Sigmoid colon (tissue), 7 donors: ENCODE results near the gene TSEN54. TPM values are rescaled to one million over a fixed set of nuclear protein-coding genes. Genes with fewer than 3 reads are reported as not detected.
A peak's percentile ranks its signal among the peaks of the same experiment; 100 is the strongest.

Source experiments
- DNase-seq: peaks from one replicate; pipeline ENCODE4 v3.0.0-alpha.2; 2019
- H3K27ac ChIP-seq, 4 donors: fragments of 200-600 bp; sonication (generic); one replicate each; pipeline ENCODE4 v1.5.1; 2016 to 2019; ENCODE audit warnings: mild to moderate bottlenecking in 1 of 4
- H3K27me3 ChIP-seq, 3 donors: fragments of 200-600 bp; sonication (generic); one replicate each; pipeline ENCODE4 v1.5.1; 2019; ENCODE audit warnings: mild to moderate bottlenecking in 1 of 3
- H3K36me3 ChIP-seq, 4 donors: fragments of 200-600 bp; sonication (generic); one replicate each; pipeline ENCODE4 v1.5.1; 2016 to 2019
- H3K4me1 ChIP-seq, 4 donors: fragments of 200-600 bp; sonication (generic); one replicate each; pipeline ENCODE4 v1.5.1; 2017 to 2019
- H3K4me3 ChIP-seq, 4 donors: fragments of 200-600 bp; sonication (generic); one replicate each; pipeline ENCODE4 v1.5.1; 2017 to 2019; ENCODE audit warnings: mild to moderate bottlenecking in 2 of 4, moderate library complexity in 1 of 4
- H3K9me3 ChIP-seq, 4 donors: fragments of 200-600 bp in 3 of 4; sonication (generic) in 3 of 4; one replicate each; pipeline versions ENCODE4 v1.5.1 to v1.6.1; 2013 to 2019
- EP300 ChIP-seq, 4 donors: sonication (generic); formaldehyde crosslinking; IDR thresholded peaks; one replicate each; pipeline ENCODE4 v1.6.1; 2017; ENCODE audit warnings: antibody characterized with exemption in 4 of 4
- POLR2A ChIP-seq, 2 donors: fragments of 450-650 bp; IDR thresholded peaks; one replicate each; pipeline ENCODE4 v1.6.1; 2016; ENCODE audit warnings: antibody characterized with exemption in 2 of 2, mild to moderate bottlenecking in 2 of 2, moderate library complexity in 2 of 2
- POLR2AphosphoS5 ChIP-seq, 4 donors: sonication (generic); formaldehyde crosslinking; IDR thresholded peaks; one replicate each; pipeline ENCODE4 v1.6.1; 2017; ENCODE audit warnings: antibody characterized with exemption in 4 of 4
- WGBS, 2 donors: extraction: QIAGEN DNeasy Blood & Tissue Kit; methylation state at CpG; one replicate each; pipeline ENCODE4 v1.1.7; 2013; 5-methylcytosine and 5-hydroxymethylcytosine counted together
- intact Hi-C: fragments of 100-400 bp; cut with DNase I; formaldehyde crosslinking; loops from one replicate; pipeline ENCODE4 v1.15.1; 2023
- polyA plus RNA-seq, 3 donors: library from polyadenylated mRNA; stranded (reverse); fragments of 200-250 nt; gene quantifications; one replicate each; pipeline ENCODE4 v1.2.3, GENCODE V29; 2013
- total RNA-seq, 4 donors: library from RNA; depleted of rRNA; stranded (reverse); fragments of >200 nt; gene quantifications; one replicate each; pipeline ENCODE4 v1.1.0, GENCODE V29; 2016
- TF ChIP-seq, protein P1 (sequence below), 4 experiments: fragments of 450-650 bp in 3 of 4; fragments of 200-600 bp in 1 of 4; IDR thresholded peaks; one replicate each; pipeline ENCODE4 v1.5.1; 2016 to 2019; ENCODE audit warnings: antibody characterized with exemption in 4 of 4, mild to moderate bottlenecking in 3 of 4, moderate library complexity in 2 of 4
- donor health status: healthy with polysubstance abuse.
- donor health status: Bipolar disorder and iron deficiency.
- donor health status: healthy.

The TSEN54 gene
- total and polyA plus RNA-seq, 7 donors, result 11.1 to 43.7 (median 25.3) TPM

DNA sequence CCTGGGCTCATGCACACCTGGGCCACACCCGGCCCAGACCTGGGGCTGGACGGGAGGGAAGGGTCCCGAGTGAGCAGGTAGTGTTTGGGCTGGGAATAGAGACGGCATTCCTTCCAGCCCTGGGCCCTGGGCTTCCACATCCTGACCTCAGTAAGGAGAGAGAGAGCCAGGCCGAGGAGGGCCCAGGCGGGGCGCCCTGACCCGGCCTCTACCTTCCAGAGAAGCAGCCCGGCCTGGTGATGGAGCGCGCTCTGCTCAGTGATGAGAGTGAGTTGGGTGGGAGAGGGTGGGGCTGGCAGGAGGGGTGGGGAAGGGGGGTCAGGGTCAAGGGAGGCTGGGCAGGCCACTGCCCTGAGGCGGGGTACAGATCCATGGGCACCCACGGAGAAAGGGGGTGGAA is 57.7 kb downstream of the TSEN54 start:
- no peaks in the 10 kb centered on the region for H3K9me3 ChIP-seq
- no peaks in the 10 kb centered on the region for H3K36me3 ChIP-seq
- 74 to 91% methylated on average over 13 of the region's 13 CpGs for WGBS, 2 donors
- DNase-seq, result peak; percentile 57
- no peak for TF ChIP-seq POLR2A (IDR thresholded peaks at IDR 0.05)
- no peak for TF ChIP-seq EP300 (IDR thresholded peaks at IDR 0.05)
- no peak for TF ChIP-seq POLR2AphosphoS5 (IDR thresholded peaks at IDR 0.05)
- TF ChIP-seq, protein P1, sequence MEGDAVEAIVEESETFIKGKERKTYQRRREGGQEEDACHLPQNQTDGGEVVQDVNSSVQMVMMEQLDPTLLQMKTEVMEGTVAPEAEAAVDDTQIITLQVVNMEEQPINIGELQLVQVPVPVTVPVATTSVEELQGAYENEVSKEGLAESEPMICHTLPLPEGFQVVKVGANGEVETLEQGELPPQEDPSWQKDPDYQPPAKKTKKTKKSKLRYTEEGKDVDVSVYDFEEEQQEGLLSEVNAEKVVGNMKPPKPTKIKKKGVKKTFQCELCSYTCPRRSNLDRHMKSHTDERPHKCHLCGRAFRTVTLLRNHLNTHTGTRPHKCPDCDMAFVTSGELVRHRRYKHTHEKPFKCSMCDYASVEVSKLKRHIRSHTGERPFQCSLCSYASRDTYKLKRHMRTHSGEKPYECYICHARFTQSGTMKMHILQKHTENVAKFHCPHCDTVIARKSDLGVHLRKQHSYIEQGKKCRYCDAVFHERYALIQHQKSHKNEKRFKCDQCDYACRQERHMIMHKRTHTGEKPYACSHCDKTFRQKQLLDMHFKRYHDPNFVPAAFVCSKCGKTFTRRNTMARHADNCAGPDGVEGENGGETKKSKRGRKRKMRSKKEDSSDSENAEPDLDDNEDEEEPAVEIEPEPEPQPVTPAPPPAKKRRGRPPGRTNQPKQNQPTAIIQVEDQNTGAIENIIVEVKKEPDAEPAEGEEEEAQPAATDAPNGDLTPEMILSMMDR (IDR thresholded peaks at IDR 0.05), result no peak
- H3K27ac ChIP-seq, result no peak overlapping the region
- H3K4me1 ChIP-seq, result no peaks in the 10 kb centered on the region
- no peaks in the 10 kb centered on the region for H3K27me3 ChIP-seq
- intact Hi-C loops, result no loop called here
- no peak overlapping the region for H3K4me3 ChIP-seq

Other genes starting within 250 kb of the TSEN54 start
- 10 to 100 TPM; 18.1 to 40.7 (median 26.2) TPM for gene MIF4GD, start 245.3 kb upstream of the TSEN54 start, total RNA-seq
- gene MIF4GD, start 245.3 kb upstream of the TSEN54 start, polyA plus RNA-seq, result 10 to 100 TPM; 15.0 to 33.5 (median 19.0) TPM
- gene SLC25A19, start 227.1 kb upstream of the TSEN54 start, total RNA-seq, result 10 to 100 TPM in 3 of 4 donors, 1 to 10 TPM in 1; 8.7 to 19.6 (median 14.7) TPM
- gene SLC25A19, start 227.1 kb upstream of the TSEN54 start, polyA plus RNA-seq, result 10 to 100 TPM in 2 of 3 donors, 1 to 10 TPM in 1; 5.4 to 20.1 (median 12.0) TPM
- 100 to 1,000 TPM in 1 of 4 donors, 10 to 100 TPM in 3; 75.3 to 103 (median 84.4) TPM for gene GRB2, start 110.8 kb upstream of the TSEN54 start, total RNA-seq
- gene GRB2, start 110.8 kb upstream of the TSEN54 start, polyA plus RNA-seq, result 10 to 100 TPM; 56.5 to 94.4 (median 77.4) TPM
- 10 to 100 TPM; 15.3 to 74.8 (median 32.4) TPM for gene TMEM94, start 59.9 kb upstream of the TSEN54 start, total RNA-seq
- gene TMEM94, start 59.9 kb upstream of the TSEN54 start, polyA plus RNA-seq, result 10 to 100 TPM in 2 of 3 donors, 1 to 10 TPM in 1; 6.2 to 70.4 (median 22.8) TPM
- 10 to 100 TPM in 3 of 4 donors, 1 to 10 TPM in 1; 10.0 to 14.7 (median 10.2) TPM for gene CASKIN2, start 991 bp upstream of the TSEN54 start, total RNA-seq
- gene CASKIN2, start 991 bp upstream of the TSEN54 start, polyA plus RNA-seq, result 10 to 100 TPM in 1 of 3 donors, 1 to 10 TPM in 2; 4.8 to 12.9 (median 7.4) TPM
- 1 to 10 TPM; 1.4 to 5.0 (median 3.4) TPM for gene LLGL2, start 9.2 kb downstream of the TSEN54 start, total RNA-seq
- 100 to 1,000 TPM; 197 to 299 (median 294) TPM for gene LLGL2, start 9.2 kb downstream of the TSEN54 start, polyA plus RNA-seq
- gene MYO15B, start 71.3 kb downstream of the TSEN54 start, total RNA-seq, result 100 to 1,000 TPM in 1 of 4 donors, 10 to 100 TPM in 3; 33.1 to 117 (median 52.0) TPM
- 100 to 1,000 TPM; 212 to 460 (median 250) TPM for gene MYO15B, start 71.3 kb downstream of the TSEN54 start, polyA plus RNA-seq
- gene SMIM5, start 116.9 kb downstream of the TSEN54 start, total RNA-seq, result 1 to 10 TPM in 3 of 4 donors, under 1 TPM in 1; 0.82 to 7.2 (median 3.8) TPM
- gene SMIM5, start 116.9 kb downstream of the TSEN54 start, polyA plus RNA-seq, result 10 to 100 TPM in 1 of 3 donors, 1 to 10 TPM in 2; 5.5 to 29.6 (median 6.0) TPM
- gene RECQL5, start 150.6 kb downstream of the TSEN54 start, total RNA-seq, result 10 to 100 TPM in 3 of 4 donors, 1 to 10 TPM in 1; 5.1 to 11.6 (median 11.3) TPM
- 10 to 100 TPM in 2 of 3 donors, 1 to 10 TPM in 1; 9.0 to 30.1 (median 10.2) TPM for gene RECQL5, start 150.6 kb downstream of the TSEN54 start, polyA plus RNA-seq
- 10 to 100 TPM; 53.5 to 96.9 (median 63.6) TPM for gene SAP30BP, start 150.8 kb downstream of the TSEN54 start, total RNA-seq
- gene SAP30BP, start 150.8 kb downstream of the TSEN54 start, polyA plus RNA-seq, result 10 to 100 TPM; 53.2 to 69.3 (median 57.7) TPM
- 10 to 100 TPM; 15.1 to 43.2 (median 23.1) TPM for gene ITGB4, start 204.9 kb downstream of the TSEN54 start, total RNA-seq
- gene ITGB4, start 204.9 kb downstream of the TSEN54 start, polyA plus RNA-seq, result 100 to 1,000 TPM in 1 of 3 donors, 10 to 100 TPM in 2; 17.8 to 116 (median 25.8) TPM
- gene GALK1, start 248.7 kb downstream of the TSEN54 start, total RNA-seq, result 10 to 100 TPM; 17.2 to 24.6 (median 20.3) TPM
- gene GALK1, start 248.7 kb downstream of the TSEN54 start, polyA plus RNA-seq, result 10 to 100 TPM; 14.3 to 28.2 (median 14.4) TPM